WERI-Rb-1 (cell line): ENCODE data around the gene GNA14.
"Not testable (repeated sequence)": the region's sequence is repeated elsewhere in the genome, so short reads cannot be mapped to it uniquely, and the experiment has no call there.

Experiments
- DNase-seq: peaks from one replicate; pipeline ENCODE4 v3.0.0-alpha.2; 2020
- H3K27ac ChIP-seq: fragments of 250-450 bp; sonication (Bioruptor Pico); 2 replicates; pipeline ENCODE4 v1.5.1; 2020; ENCODE audit warnings: mild to moderate bottlenecking, moderate library complexity
- H3K27me3 ChIP-seq: fragments of 250-450 bp; sonication (Bioruptor Pico); 2 replicates; pipeline ENCODE4 v1.5.1; 2021; ENCODE audit warnings: mild to moderate bottlenecking, low read depth, moderate library complexity; ENCODE audit not compliant: insufficient read depth, severe bottlenecking
- H3K36me3 ChIP-seq: fragments of 250-450 bp; sonication (Bioruptor Pico); 2 replicates; pipeline ENCODE4 v1.5.1; 2020; ENCODE audit warnings: mild to moderate bottlenecking, moderate library complexity
- H3K4me3 ChIP-seq: 2 replicates; pipeline ENCODE4 v1.5.1; 2011; ENCODE audit warnings: low read depth, mild to moderate bottlenecking, control low read depth, low read length
- H3K9me3 ChIP-seq: fragments of 250-450 bp; sonication (Bioruptor Pico); 2 replicates; pipeline ENCODE4 v1.5.1; 2021; ENCODE audit warnings: mild to moderate bottlenecking, moderate library complexity; ENCODE audit not compliant: severe bottlenecking
- TF ChIP-seq, protein P1 (sequence below): IDR thresholded peaks from 2 replicates; pipeline ENCODE4 v1.5.1; 2011; ENCODE audit warnings: low read depth, mild to moderate bottlenecking, control low read depth, inconsistent platforms, low read length

Gene GNA14

DNA sequence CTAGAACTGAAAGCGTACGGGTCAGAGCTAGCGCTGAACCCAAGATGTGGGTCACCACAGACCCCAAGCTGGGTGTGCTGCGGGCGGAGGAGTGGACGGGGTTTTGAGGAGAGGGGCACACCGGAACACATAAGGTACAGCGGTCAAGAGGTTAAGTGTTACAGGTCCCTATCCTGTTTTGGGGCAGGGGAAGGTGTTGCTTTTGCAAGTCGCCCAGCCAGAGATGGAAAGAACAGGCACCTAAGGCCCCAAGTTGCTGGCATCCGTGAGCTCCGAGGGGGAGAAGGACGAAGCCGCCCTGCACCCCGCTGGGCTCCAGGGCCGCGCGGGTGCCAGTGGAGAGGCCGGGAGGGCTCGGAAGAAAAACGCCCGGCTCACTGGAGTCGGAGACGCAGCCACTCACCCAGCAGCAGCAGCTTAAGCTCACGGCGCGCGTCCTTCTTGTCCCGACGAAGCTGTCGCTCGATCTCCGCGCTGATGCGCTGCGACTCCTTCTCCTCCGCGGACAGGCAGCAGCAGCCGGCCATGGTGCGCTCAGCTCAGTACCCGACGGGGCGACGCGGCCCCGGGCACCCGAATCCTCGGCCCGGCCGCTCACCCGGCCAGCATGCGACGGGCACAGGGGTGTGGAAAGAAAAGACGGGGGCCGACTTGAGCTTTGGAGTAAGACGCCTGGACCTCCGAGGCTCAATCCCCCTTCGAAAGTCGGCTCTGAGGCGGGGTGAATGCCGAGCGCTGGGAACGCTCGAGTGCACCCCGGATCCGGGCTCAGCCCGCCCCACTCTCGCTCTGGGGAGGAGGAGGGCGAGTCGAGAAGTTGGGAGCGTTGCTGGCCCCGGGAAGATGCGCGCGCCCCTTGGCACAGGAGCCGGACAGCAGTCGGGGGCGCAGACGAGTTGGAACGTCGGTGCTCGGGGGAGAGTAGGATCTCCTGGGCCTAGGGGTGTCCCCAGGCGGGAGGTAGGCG, 572 bp downstream of the GNA14 start:
- TF ChIP-seq, protein P1, sequence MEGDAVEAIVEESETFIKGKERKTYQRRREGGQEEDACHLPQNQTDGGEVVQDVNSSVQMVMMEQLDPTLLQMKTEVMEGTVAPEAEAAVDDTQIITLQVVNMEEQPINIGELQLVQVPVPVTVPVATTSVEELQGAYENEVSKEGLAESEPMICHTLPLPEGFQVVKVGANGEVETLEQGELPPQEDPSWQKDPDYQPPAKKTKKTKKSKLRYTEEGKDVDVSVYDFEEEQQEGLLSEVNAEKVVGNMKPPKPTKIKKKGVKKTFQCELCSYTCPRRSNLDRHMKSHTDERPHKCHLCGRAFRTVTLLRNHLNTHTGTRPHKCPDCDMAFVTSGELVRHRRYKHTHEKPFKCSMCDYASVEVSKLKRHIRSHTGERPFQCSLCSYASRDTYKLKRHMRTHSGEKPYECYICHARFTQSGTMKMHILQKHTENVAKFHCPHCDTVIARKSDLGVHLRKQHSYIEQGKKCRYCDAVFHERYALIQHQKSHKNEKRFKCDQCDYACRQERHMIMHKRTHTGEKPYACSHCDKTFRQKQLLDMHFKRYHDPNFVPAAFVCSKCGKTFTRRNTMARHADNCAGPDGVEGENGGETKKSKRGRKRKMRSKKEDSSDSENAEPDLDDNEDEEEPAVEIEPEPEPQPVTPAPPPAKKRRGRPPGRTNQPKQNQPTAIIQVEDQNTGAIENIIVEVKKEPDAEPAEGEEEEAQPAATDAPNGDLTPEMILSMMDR = no peak
- Histone ChIP-seq H3K27me3 (peaks cover 35% of the 10 kb centered on the region), H3K36me3 (no peaks in the 10 kb centered on the region), H3K27ac (no peak overlapping the region), H3K4me3 (peak overlapping the region; percentile 35), H3K9me3 (no peaks in the 10 kb centered on the region)
- DNase-seq = peak; percentile 46

DNA sequence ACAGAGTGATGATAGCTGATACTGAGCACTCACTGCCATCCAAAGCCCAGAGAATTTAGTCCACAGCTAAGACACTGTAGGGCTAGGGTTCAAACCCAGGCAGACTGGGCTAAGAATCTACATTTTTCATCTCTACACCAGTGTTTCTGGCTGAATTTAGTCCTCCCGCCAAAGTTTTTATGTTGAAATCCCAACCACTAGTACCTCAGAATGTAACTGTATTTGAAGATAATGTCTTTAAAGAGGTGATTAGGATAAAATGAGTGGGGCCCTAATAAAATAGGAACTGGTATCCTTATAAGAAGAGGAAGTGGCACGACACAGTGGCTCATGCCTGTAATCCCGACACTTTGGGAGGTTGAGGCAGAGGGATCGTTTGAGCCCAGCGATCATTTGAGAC, 4.3 kb downstream of the GNA14 start:
- no peaks in the 10 kb centered on the region for H3K9me3 ChIP-seq
- H3K36me3 ChIP-seq = no peaks in the 10 kb centered on the region
- H3K27ac ChIP-seq = no peak overlapping the region
- no peak overlapping the region for H3K4me3 ChIP-seq
- no peak for DNase-seq
- TF ChIP-seq, protein P1 = no peak
- peaks cover 22% of the 10 kb centered on the region for H3K27me3 ChIP-seq

DNA sequence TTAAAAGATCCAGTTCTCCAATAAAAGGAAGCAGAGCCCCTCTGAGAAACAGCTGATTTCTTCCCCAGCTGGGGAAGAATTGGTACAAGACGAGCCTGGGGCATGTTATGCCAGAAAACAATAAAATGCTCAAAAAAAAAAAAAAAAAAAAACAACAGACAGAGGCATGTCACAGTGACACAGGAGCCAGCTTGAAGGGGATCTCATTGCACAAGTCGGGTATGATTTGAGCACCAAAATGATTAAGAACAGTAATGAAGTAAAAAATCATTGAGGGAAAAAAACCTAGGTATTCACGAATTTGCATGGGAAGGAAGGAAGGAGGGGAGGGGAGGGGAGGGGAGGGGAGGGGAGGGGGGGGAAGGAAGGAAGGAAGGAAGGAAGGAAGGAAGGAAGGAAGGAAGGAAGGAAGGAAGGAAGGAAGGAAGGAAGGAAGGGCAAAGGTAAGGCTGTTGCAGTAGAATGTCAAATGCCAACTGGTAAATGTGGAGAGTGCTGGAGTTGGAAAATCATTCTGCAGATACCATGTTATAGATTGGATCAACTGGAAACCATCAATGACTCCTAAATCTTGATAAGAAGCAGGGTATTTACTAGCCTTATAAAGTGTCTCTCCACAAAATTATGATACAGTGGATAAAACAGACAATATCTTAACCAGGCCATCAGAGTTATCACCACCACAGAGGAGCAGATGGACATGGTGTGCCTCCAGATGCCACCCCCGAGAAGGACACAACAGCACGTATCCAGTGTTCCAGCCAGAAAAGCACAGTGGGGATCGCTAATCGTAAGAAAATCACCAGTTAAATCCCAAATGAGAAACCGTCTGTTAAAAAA, 7.2 kb downstream of the GNA14 start:
- TF ChIP-seq, protein P1 = no peak
- Histone ChIP-seq H3K27me3 (no peaks in the 10 kb centered on the region), H3K4me3 (no peak overlapping the region), H3K36me3 (no peaks in the 10 kb centered on the region), H3K27ac (no peak overlapping the region), H3K9me3 (no peaks in the 10 kb centered on the region)
- DNase-seq = no peak

DNA sequence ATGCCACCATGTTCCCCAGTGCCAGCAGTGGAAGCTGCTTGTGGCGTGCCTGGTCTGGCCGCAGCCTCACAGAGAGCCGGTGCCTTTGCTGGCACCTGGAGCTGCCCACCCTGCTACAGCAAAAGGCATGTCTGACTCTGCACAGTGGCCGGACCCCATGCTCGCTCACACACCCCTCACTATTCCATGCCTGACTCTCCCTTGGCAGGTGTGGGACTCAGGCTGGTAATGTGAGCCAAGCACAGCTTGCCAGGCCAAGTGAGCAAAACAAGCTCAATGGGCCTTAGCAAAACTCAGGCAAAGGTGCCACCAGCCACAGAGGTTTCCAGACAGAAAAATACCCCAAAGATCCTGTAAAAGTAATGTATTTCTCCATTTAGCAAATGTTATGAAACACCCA, 15.5 kb downstream of the GNA14 start:
- Histone ChIP-seq H3K4me3 (no peak overlapping the region), H3K27ac (no peak overlapping the region), H3K27me3 (no peaks in the 10 kb centered on the region), H3K9me3 (no peaks in the 10 kb centered on the region), H3K36me3 (no peaks in the 10 kb centered on the region)
- DNase-seq = no peak
- TF ChIP-seq, protein P1 = no peak

DNA sequence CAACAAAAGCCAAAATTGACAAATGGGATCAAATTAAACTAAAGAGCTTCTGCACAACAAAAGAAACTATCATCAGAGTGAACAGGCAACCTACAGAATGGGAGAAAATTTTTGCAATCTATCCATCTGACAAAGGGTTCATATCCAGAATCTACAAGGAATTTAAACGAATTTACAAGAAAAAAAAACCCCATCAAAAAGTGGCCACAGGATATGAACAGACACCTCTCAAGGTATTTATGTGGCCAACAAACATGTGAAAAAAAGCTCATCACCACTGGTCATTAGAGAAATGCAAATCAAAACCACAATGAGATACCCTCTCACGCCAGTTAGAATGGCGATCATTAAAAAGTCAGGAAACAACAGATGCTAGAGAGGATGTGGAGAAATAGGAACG, 19.3 kb downstream of the GNA14 start:
- not testable (repeated sequence) for H3K27me3 ChIP-seq, H3K4me3 ChIP-seq, H3K36me3 ChIP-seq, H3K27ac ChIP-seq, DNase-seq, H3K9me3 ChIP-seq

DNA sequence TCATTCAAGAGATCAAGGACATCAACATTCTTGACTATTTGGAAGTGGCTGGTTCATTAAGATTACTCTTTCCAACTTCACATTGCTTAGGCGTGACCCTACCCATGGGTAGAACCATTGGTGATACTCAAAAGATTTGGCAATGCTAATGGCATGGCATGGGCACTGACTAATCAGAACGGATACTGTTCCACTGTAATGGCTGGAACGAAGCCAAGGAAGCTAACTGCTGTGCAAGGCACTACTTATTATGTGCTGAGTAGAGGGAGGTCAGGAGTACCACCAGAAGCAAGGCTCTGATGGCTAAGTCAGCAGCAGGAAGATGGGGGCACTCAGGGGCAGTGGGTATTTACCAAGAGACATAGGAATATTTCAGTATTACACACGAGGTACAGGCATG, 31.9 kb downstream of the GNA14 start:
- TF ChIP-seq, protein P1 = no peak

More for the DNA sequence above, 31.9 kb downstream of the GNA14 start:
- Histone ChIP-seq H3K36me3 (no peaks in the 10 kb centered on the region), H3K27ac (no peak overlapping the region), H3K27me3 (no peaks in the 10 kb centered on the region), H3K9me3 (no peaks in the 10 kb centered on the region), H3K4me3 (no peak overlapping the region)
- DNase-seq = no peak
